ENCODE data around the gene MT1M. TPM values are rescaled to one million over a fixed set of nuclear protein-coding genes. Genes with fewer than 3 reads are reported as not detected.

MT1M gene
- total and polyA plus RNA-seq, 2 experiments from 2014 or later = not detected

DNA sequence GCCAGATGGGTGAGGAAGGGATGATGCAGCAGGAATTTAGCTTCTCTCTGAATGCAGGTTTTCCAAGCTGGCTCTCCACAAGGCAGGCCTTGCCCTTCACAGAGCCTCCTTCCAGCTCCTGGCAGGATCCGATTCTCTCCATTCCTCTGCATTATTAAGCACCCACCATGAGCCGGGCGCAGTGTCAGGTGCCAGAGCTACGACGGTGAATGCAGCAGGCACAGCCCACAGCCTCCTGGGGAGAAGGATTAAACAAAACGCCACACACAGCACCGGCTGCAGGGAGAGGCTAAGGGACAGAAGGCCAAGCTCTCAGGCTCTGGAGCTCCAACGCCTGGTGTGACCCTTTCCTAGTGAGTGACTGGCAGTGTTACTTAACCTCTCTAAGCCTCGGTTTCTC, 31.1 kb upstream of the MT1M start:
- peaks cover 32% of the 10 kb centered on the region for H3K27me3 ChIP-seq
- no peak overlapping the region for H3K27ac ChIP-seq
- H3K36me3 ChIP-seq = no peaks in the 10 kb centered on the region
- H3K9me3 ChIP-seq (ENCODE audit: low read depth) = no peaks in the 10 kb centered on the region
- DNase-seq (ENCODE audit: low read depth in 1 of 2, low spot score in 1 of 2) = no peak
- no peaks in the 10 kb centered on the region for H3K4me1 ChIP-seq (ENCODE audit: low read depth)
- TF ChIP-seq, protein P1, sequence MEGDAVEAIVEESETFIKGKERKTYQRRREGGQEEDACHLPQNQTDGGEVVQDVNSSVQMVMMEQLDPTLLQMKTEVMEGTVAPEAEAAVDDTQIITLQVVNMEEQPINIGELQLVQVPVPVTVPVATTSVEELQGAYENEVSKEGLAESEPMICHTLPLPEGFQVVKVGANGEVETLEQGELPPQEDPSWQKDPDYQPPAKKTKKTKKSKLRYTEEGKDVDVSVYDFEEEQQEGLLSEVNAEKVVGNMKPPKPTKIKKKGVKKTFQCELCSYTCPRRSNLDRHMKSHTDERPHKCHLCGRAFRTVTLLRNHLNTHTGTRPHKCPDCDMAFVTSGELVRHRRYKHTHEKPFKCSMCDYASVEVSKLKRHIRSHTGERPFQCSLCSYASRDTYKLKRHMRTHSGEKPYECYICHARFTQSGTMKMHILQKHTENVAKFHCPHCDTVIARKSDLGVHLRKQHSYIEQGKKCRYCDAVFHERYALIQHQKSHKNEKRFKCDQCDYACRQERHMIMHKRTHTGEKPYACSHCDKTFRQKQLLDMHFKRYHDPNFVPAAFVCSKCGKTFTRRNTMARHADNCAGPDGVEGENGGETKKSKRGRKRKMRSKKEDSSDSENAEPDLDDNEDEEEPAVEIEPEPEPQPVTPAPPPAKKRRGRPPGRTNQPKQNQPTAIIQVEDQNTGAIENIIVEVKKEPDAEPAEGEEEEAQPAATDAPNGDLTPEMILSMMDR (IDR thresholded peaks at IDR 0.05; ENCODE audit: low read depth, low read length) = no peak
- H3K4me3 ChIP-seq = no peak overlapping the region

DNA sequence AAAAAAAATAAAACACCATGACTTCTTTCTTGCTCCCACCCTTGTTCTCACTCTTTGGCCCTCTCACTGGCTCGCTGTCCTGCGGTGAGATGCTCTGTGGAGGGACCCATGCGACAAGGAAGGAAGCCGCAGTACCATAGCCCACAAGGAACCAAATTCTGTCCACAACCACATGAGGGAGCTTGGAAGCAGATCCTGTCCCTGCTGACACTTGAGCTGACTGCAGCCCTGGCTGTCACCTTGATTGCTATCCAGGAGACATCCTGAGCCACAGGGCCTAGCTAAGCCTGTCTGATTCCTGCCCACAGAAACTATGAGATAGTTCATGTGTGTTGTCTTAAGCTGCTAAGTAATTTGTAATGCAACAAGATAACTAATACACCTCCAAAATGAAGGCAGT, 28.9 kb upstream of the MT1M start:
- TF ChIP-seq, protein P1 (IDR thresholded peaks at IDR 0.05; ENCODE audit: low read depth, low read length) = peak; percentile 32
- Histone ChIP-seq H3K4me1 (ENCODE audit: low read depth) (peaks cover 1% of the 10 kb centered on the region), H3K36me3 (no peaks in the 10 kb centered on the region), H3K27me3 (peaks cover 37% of the 10 kb centered on the region), H3K4me3 (no peak overlapping the region), H3K27ac (no peak overlapping the region), H3K9me3 (ENCODE audit: low read depth) (no peaks in the 10 kb centered on the region)
- DNase-seq (ENCODE audit: low read depth in 1 of 2, low spot score in 1 of 2) = peak in 1 of 2 donors; percentile 36

DNA sequence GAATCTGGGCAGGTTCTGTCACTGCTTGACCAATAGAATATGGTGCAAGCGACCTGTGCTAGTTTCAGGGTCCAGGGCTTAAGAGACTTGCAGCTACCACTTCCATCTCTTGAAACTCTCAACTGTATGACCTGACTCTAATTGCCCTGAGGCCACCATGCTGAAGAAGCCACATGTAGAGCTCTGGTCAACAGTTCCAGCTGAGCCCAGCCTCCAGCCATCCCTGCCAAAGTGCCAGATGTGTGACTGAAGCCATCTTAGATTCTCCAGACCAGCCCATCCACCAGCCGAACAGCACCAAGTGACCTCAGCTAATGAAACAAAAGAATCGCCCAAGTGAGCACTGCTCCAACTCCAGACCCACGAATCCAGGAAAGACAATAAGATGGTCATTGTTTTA, 27.5 kb upstream of the MT1M start:
- Histone ChIP-seq H3K27me3 (peaks cover 51% of the 10 kb centered on the region), H3K4me3 (no peak overlapping the region), H3K9me3 (ENCODE audit: low read depth) (no peaks in the 10 kb centered on the region), H3K36me3 (no peaks in the 10 kb centered on the region), H3K27ac (no peak overlapping the region), H3K4me1 (ENCODE audit: low read depth) (peaks cover 8% of the 10 kb centered on the region)
- DNase-seq (ENCODE audit: low read depth in 1 of 2, low spot score in 1 of 2) = no peak
- TF ChIP-seq, protein P1 (IDR thresholded peaks at IDR 0.05; ENCODE audit: low read depth, low read length) = no peak

DNA sequence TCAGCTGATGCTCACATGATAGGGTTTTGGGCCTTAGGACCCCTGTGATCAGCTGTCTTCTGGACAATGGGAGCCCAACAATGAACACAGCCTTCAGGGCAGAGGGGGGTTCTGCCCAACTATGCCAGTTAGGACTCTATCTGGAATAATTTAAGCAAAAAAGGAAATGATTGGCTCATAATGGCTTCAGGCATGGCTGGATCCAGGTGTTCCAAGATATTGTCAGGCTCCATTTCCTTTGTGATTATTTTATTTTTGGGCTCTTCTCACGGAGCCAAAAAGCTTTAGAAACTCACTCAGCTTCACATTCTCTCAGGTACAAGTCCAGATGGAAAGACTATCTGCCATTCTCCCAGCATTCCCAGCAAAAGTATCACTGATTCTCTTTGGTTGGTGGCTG, 27.0 kb upstream of the MT1M start:
- no peaks in the 10 kb centered on the region for H3K36me3 ChIP-seq
- H3K27ac ChIP-seq = no peak overlapping the region
- no peaks in the 10 kb centered on the region for H3K9me3 ChIP-seq (ENCODE audit: low read depth)
- no peak overlapping the region for H3K4me3 ChIP-seq
- no peak for DNase-seq (ENCODE audit: low read depth in 1 of 2, low spot score in 1 of 2)
- H3K27me3 ChIP-seq = peaks cover 55% of the 10 kb centered on the region
- peaks cover 11% of the 10 kb centered on the region for H3K4me1 ChIP-seq (ENCODE audit: low read depth)
- TF ChIP-seq, protein P1 (IDR thresholded peaks at IDR 0.05; ENCODE audit: low read depth, low read length) = no peak

DNA sequence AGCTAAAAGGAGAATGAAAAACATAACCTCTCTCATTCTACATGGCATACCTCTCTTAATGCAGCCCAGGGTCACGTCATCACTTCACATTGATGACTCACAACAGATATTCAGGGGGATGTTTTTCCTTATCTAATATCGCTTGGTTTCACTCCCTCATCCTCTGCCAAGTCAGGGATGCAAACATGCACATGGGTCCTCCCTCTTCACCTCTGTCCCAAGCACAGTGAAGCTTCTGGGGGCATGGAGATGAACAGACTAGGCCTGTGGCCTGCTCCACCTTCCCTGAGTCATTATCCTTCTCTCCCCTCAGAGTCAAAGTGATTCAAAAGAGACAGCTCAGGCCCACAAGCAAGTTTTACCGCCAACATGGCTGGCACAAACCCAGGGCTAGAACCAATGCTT, 26.4 kb upstream of the MT1M start:
- Histone ChIP-seq H3K27me3 (peaks cover 57% of the 10 kb centered on the region), H3K4me1 (ENCODE audit: low read depth) (peaks cover 11% of the 10 kb centered on the region), H3K4me3 (no peak overlapping the region), H3K9me3 (ENCODE audit: low read depth) (no peaks in the 10 kb centered on the region), H3K27ac (no peak overlapping the region), H3K36me3 (no peaks in the 10 kb centered on the region)
- TF ChIP-seq, protein P1 (IDR thresholded peaks at IDR 0.05; ENCODE audit: low read depth, low read length) = no peak
- no peak for DNase-seq (ENCODE audit: low read depth in 1 of 2, low spot score in 1 of 2)

All from cardiac muscle cell (in vitro differentiated cells and primary cell).